ENCODE results near the gene AASS. TPM values are rescaled to one million over a fixed set of nuclear protein-coding genes. Genes with fewer than 3 reads are reported as not detected.

Gene AASS
- total and polyA plus RNA-seq, 2 donors (not counting 3 experiments of a cell fraction or from before 2014, with no cell fraction given): 11.1 to 27.8 TPM

GRCh38 chr7:122118757-122119156 is 25.3 kb downstream of the AASS start:
- TF ChIP-seq POLR2A (IDR thresholded peaks at IDR 0.05; ENCODE audit: low read depth, low read length) (no peak), JUN (IDR thresholded peaks at IDR 0.05; ENCODE audit: borderline replicate concordance, insufficient read depth, insufficient read length, low read depth) (no peak), POLR2AphosphoS5 (IDR thresholded peaks at IDR 0.05; ENCODE audit: insufficient read depth, low read depth, low read length) (no peak), EZH2 (IDR thresholded peaks at IDR 0.05; ENCODE audit: borderline replicate concordance, low read depth, low read length, severe bottlenecking) (no peak), MYC (IDR thresholded peaks at IDR 0.05; ENCODE audit: low read depth, low read length) (no peak)
- H3K27me3 ChIP-seq (ENCODE audit: control insufficient read depth in 2 of 2, insufficient read depth in 2 of 2, low read length in 2 of 2): no peaks in the 10 kb centered on the region
- intact Hi-C loops (cut with micrococcal nuclease) (no loop called here), dilution Hi-C loops (cut with MboI; ENCODE audit: extremely low pct_ligation_motif_present, low sequenced_read_pairs) (no loop called here)
- FAIRE-seq (no peak), DNase-seq (ENCODE audit: low read depth, low spot score) (no peak)
- no peak overlapping the region for H2AFZ ChIP-seq (ENCODE audit: low read depth, low read length)
- no peaks in the 10 kb centered on the region for H3K9me3 ChIP-seq (replicated peaks; ENCODE audit: control insufficient read depth, insufficient read depth, low read length)
- no peak overlapping the region for H3K9ac ChIP-seq (replicated peaks; ENCODE audit: extremely low read depth, insufficient read depth, low read length)
- H3K9me1 ChIP-seq (replicated peaks; ENCODE audit: control insufficient read depth, extremely low read depth, insufficient read depth, low read length): no peaks in the 10 kb centered on the region
- no peak overlapping the region for H3K4me3 ChIP-seq (replicated peaks in 1 of 3; ENCODE audit: insufficient read depth in 1 of 3, low read depth in 1 of 3, low read length in 3 of 3)
- H4K20me1 ChIP-seq (replicated peaks; ENCODE audit: control insufficient read depth, extremely low read depth, insufficient read depth, low read length): no peaks in the 10 kb centered on the region
- CTCF ChIA-PET: interaction anchor here (3.0 kb wide), 1 partner anchor 26 kb away, joined by 9 read pairs; no protein-coding TSS in a partner anchor
- H3K4me1 ChIP-seq (ENCODE audit: control insufficient read depth, extremely low read depth, insufficient read depth, low read length): no peaks in the 10 kb centered on the region
- BruUV-seq (replicated peaks): no TSS peak
- POLR2A ChIA-PET: no interaction called here
- H3K79me2 ChIP-seq (ENCODE audit: control insufficient read depth, insufficient read depth, low read length): no peaks in the 10 kb centered on the region
- no peak overlapping the region for H3K4me2 ChIP-seq (ENCODE audit: insufficient read depth, low read length)
- H3K27ac ChIP-seq (ENCODE audit: insufficient read depth, low read depth, low read length): no peak overlapping the region
- H3K36me3 ChIP-seq (ENCODE audit: control insufficient read depth in 2 of 2, extremely low read depth in 1 of 2, insufficient read depth in 2 of 2, low read length in 2 of 2): peaks cover 0 to 6% of the 10 kb centered on the region in 2 experiments

- ChIA-PET CTCF (interaction anchor here (1.1 kb wide), 1 partner anchor 10 kb away, joined by 4 read pairs; no protein-coding TSS in a partner anchor), POLR2A (no interaction called here)
- Histone ChIP-seq H3K79me2 (ENCODE audit: control insufficient read depth, insufficient read depth, low read length) (no peaks in the 10 kb centered on the region), H3K27ac (ENCODE audit: insufficient read depth, low read depth, low read length) (no peak overlapping the region), H3K9me3 (replicated peaks; ENCODE audit: control insufficient read depth, insufficient read depth, low read length) (no peaks in the 10 kb centered on the region), H3K9ac (replicated peaks; ENCODE audit: extremely low read depth, insufficient read depth, low read length) (no peak overlapping the region), H3K4me2 (ENCODE audit: insufficient read depth, low read length) (no peak overlapping the region), H3K27me3 (ENCODE audit: control insufficient read depth in 2 of 2, insufficient read depth in 2 of 2, low read length in 2 of 2) (no peaks in the 10 kb centered on the region), H4K20me1 (replicated peaks; ENCODE audit: control insufficient read depth, extremely low read depth, insufficient read depth, low read length) (no peaks in the 10 kb centered on the region), H3K36me3 (ENCODE audit: control insufficient read depth in 2 of 2, extremely low read depth in 1 of 2, insufficient read depth in 2 of 2, low read length in 2 of 2) (no peaks in the 10 kb centered on the region), H3K4me3 (replicated peaks in 1 of 3; ENCODE audit: insufficient read depth in 1 of 3, low read depth in 1 of 3, low read length in 3 of 3) (no peak overlapping the region), H3K9me1 (replicated peaks; ENCODE audit: control insufficient read depth, extremely low read depth, insufficient read depth, low read length) (no peaks in the 10 kb centered on the region), H3K4me1 (ENCODE audit: control insufficient read depth, extremely low read depth, insufficient read depth, low read length) (no peaks in the 10 kb centered on the region), H2AFZ (ENCODE audit: low read depth, low read length) (no peak overlapping the region)
- intact Hi-C loops (cut with micrococcal nuclease): no loop called here
- no TSS peak for BruUV-seq (replicated peaks)
- dilution Hi-C loops (cut with MboI; ENCODE audit: extremely low pct_ligation_motif_present, low sequenced_read_pairs): no loop called here
- FAIRE-seq: no peak
- TF ChIP-seq POLR2A (IDR thresholded peaks at IDR 0.05; ENCODE audit: low read depth, low read length) (no peak), FOS (IDR thresholded peaks at IDR 0.05; ENCODE audit: borderline replicate concordance, insufficient read depth, low read length) (no peak), MAX (IDR thresholded peaks at IDR 0.05; ENCODE audit: insufficient read depth, insufficient read length) (no peak), MYC (IDR thresholded peaks at IDR 0.05; ENCODE audit: low read depth, low read length) (no peak), POLR2AphosphoS5 (IDR thresholded peaks at IDR 0.05; ENCODE audit: insufficient read depth, low read depth, low read length) (no peak), CTCF (IDR thresholded peaks at IDR 0.05; ENCODE audit: extremely low read depth in 1 of 2, insufficient read depth in 1 of 2, low read depth in 1 of 2, low read length in 2 of 2) (no peak), EZH2 (IDR thresholded peaks at IDR 0.05; ENCODE audit: borderline replicate concordance, low read depth, low read length, severe bottlenecking) (no peak), JUN (IDR thresholded peaks at IDR 0.05; ENCODE audit: borderline replicate concordance, insufficient read depth, insufficient read length, low read depth) (no peak), GATA2 (IDR thresholded peaks at IDR 0.05; ENCODE audit: insufficient read depth, insufficient read length, low read depth, low read length) (no peak)
- no peak for DNase-seq (ENCODE audit: low read depth, low spot score)
Measured at GRCh38 chr7:122103064-122103463, 41.0 kb downstream of the AASS start.

Data from endothelial cell of umbilical vein (primary cell).